ENCODE measurements around the gene ACTL7A. TPM values are rescaled to one million over a fixed set of nuclear protein-coding genes. Genes with fewer than 3 reads are reported as not detected.
"Not testable (repeated sequence)": the region's sequence is repeated elsewhere in the genome, so short reads cannot be mapped to it uniquely, and the experiment has no call there.

ACTL7A gene
- polyA plus RNA-seq, 12 donors: not detected

DNA sequence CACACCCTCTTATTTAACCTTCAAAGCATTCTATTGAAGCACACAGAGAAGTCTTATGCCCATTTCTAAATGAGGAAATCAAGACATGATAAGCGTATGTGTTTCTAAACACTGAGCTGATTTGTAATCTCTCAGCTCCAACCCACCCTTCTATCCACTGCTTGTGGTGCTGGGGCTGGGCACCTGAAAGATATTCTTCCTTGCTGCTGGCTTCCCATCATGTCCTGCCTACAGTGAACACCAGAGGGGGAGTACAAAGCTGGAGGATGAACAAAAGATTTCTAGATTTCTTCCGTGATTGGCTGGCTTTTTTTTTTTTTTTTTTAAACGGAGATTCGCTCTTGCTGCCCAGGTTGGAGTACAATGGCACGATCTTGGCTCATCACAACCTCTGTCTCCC, 14.4 kb downstream of the ACTL7A start:
- DNase-seq: no peak

DNA sequence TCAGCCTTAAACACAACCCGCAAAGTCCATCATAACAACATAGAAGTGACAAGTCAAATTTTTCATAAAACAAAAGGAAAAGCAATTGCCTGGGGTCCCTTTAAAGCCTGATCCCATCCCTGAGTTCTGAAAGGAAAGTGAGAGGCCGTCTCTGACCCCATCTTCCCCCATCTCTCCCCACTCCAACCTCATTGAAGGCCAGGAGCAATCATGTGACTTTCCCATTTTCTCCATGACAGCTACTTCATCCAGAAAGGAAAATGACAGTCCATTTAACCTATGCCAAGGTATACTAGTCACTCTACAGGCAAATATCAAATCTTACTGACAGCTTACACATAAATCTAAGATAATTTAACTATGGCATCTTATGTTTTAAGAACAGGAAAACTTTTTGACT, 15.5 kb downstream of the ACTL7A start:
- DNase-seq: no peak

DNA sequence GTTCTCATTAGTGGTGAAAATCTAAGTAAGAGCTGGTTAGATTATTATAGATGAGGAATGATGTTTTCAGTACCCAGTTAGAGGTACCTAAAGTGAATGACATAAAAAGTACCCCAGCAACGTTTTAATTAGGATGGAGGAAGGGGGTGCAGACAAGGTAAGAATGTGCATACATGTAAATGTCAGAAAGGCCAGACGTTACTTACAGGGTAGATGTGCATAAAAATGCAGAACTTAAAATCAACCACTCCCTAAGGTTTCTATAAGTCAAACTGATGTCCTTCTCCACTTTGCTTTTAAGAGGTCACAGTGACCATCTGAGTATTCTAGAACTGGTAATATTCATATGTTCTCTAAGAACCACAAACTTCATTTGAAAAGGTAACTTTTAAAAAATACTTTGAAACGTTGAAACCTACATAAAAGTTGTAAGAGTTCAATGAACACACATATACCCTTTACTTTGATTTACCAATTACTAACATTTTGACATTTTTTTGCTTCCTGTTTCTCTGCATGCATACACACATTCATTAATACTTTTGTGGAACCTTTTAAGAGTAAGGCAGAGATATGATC, 18.8 kb downstream of the ACTL7A start:
- no peak for DNase-seq

DNA sequence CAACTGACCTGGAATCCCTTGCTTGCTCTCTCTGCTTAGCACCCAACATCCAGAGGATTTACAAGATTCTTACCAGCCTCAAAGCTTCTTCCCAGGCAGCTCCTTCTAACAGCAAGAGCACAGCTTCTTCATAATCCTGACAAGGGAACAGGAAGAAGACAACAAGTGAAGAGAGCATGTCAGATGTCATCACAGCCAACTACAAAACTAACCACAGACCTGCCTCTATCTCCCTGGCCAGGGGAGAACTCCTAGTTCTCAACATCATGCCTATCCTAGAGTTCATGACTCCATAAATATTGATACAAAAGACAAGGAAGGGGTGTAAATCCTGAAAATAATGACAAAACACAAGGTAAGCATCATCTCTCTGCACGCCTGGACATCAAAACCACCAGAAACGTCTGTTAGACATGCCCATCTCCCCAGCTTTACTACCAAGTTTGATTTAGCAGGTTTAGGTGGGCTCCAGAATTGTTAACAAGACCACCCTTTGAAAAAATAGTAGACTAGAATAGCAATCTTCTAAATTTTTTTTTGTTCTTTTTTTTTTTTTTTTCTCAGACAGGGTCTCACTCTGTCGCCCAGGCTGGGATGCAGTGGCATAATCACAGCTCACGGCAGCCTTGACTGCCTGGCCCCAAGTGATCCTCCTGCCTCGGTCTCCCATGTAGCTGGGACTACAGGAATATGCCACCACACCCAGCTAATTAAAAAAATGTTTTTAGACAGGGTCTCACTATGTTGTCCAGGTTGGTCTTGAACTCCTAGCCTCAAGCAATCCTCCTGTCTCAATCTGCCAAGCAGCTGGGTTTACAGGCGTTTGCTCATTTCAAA, 20.2 kb downstream of the ACTL7A start:
- no peak for DNase-seq

DNA sequence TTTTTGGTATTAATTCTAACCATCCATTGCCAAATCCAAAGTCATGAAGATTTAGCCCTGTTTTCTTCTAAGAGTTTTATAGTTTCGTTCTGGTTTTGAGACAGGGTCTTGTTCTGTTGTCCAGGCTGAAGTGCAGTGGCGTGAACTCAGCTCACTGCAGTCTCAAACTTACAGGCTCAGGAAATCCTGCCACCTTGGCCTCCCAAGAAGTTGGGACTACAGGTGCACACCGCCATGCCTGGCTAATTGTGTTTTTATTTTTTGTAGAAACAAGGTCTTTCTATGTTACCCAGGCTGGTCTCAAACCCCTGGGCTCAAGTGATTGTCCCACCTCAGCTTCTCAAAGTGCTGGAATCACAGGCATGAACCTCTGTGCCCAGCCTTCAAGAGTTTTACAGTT, 21.0 kb downstream of the ACTL7A start:
- no peak for DNase-seq

DNA sequence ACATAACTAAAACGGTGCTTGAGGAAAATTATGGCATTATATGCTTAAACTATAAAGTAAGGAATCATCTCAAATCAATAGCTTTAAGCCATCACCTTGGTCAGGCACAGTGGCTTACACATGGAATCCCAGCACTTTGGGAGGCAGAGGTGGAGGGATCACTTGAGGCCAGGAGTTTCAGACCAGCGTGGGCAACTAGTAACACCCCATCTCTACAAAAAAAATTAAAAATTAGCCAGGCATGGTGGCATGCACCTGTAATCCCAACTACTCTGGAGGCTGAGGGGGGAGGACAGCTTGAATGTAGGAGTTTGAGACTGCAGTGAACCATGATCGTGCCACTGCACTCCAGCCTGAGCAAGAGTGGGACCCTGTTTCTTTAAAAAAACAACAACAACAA, 22.6 kb downstream of the ACTL7A start:
- no peak for DNase-seq

DNA sequence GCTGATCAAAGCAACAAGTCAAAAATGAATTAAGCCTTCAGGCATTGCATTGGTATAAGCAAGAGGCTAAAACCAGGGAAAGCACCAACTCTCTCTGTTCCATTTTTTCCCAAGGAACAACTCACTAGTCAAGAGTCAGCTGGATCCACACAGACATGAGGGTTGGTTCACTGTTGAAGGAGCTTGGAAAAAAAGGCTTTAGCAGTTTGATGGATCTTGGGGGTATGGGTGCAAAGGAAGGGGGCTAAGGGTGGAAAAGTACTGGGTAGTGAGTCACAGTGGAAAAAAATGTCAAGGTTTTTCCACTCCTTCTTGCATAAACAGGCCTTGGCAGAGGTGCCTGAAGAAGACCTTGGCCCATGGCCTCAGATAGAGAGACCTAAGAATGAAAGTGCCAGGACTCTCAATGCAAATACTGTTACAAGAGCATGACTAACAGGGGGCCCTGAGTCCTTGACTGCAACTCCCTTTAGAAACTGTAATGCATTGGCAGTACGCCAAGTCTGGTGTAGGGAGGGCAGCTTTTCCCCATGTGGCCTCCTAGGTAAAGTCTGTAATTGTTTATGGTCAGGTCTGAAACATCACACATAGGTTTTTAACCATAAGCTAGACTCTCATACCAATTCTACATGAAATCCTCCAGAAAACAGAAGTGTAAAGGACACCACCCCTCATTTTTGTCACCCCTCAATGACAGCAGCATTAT, 23.7 kb downstream of the ACTL7A start:
- peak; percentile 2 for DNase-seq

DNA sequence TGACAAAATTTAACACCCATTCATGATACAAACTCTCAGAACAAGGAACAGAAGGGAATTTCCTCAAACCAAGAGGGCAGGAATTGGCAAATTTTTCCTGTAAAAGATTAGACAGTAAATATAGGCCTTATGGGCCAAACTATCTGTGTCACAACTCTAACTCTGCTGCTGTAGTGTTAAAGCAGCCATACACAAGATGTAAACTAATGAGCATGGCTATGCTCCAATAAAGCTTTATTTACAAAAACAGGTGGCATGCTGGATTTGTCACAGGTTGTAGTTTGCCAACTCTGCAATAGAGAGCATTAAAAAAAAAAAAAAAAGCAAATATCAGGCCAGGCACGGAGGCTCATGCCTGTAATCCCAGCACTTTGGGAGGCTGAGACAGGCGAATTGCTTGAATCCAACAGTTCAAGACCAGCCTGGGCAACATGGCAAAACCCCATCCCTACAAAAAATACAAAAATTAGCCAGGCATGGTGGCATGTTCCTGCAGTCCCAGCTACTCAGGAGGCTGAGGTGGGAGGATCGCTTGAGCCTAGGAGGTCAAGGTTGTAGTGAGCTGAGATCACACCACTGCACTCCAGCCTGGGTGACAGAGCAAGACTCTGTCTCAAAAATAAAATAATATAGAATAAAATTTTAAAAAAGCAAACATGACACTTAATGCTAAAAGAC, 24.7 kb downstream of the ACTL7A start:
- DNase-seq: not testable (repeated sequence)

DNA sequence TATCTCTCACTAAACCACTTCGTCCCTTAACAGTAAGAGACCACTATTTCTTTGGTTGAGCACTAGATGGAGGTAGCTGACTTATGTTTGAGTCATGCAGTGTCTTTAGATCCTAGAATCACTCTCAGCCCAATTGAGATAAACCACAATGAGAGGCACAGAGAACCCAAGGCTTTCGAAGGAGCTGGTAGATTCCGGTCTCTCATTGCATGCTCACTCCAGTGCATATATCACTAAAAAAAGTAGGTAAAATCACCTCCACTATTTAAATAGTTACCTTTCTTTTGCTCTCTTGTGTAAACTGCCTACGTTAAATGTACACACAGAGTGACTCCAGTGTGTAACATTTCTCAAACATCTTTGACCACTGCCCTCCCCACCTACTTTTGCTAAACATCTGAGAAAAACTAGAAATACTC, 27.6 kb downstream of the ACTL7A start:
- no peak for DNase-seq

DNA sequence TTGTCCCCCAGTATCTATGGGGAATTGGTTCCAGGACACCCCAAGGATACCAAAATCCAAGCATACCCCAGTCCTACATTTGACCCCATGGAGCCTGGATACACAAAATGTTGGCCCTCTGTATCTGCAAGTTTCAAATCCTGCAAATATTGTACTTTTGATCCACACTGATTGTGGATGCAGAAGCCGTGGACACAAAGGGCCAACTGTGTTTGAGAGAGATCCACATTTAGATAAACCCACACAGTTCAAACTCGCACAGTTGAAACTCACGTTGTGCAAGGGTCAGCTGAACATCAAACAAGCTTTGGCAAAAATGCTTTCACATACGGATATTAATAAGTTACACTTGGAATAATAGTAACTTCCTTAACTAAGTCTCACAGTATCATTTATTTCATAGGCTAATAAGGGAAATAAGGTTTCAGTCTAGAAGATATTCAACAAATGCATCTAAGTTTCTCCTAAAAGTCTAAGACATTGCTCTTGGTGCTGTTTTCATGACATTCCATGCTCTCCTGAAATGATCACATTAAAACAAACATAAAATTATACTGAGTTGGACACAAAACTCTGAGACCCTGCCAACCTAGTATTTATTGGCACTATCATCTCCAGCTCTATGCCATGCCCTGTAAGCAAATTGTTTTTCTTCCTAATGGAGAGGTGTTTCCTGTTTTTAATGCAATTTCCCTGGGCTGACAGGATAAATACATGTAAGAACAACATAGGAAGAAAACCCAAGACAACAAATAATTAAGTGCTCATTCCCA, 32.3 kb downstream of the ACTL7A start:
- no peak for DNase-seq

DNA sequence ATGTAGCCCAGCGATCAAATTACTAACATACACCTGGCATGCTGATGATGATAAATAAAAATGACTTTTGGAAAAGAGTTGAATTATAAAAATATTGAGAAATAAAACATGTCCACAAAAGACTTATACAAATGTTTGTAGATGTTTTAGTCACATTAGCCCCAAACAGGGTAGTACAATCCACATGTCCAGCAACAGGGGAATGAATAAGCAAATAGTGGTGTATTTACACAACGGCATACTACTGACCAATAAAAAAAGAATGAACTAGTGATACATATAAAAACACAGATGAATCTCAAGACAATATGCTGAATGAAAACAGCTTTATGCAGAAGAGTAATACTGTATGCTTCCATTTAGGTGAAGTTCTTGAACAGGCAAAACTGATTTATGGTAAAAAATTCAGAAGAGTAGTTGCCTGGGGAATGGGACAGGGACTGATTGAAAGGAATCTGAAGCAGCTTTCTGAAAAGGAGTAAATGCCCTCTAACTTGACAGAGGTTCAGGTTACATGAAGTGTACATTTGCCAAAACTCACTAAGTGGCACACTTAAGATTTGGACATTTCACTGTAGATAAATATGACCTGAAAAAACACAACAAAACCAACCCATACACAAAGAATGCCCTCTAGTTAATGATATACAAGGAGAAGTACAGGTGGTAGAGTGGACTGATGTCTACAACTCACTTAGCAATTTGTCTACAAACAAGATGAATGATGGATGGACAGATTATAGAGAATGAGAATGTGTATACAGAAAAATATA, 35.4 kb downstream of the ACTL7A start:
- DNase-seq: no peak

DNA sequence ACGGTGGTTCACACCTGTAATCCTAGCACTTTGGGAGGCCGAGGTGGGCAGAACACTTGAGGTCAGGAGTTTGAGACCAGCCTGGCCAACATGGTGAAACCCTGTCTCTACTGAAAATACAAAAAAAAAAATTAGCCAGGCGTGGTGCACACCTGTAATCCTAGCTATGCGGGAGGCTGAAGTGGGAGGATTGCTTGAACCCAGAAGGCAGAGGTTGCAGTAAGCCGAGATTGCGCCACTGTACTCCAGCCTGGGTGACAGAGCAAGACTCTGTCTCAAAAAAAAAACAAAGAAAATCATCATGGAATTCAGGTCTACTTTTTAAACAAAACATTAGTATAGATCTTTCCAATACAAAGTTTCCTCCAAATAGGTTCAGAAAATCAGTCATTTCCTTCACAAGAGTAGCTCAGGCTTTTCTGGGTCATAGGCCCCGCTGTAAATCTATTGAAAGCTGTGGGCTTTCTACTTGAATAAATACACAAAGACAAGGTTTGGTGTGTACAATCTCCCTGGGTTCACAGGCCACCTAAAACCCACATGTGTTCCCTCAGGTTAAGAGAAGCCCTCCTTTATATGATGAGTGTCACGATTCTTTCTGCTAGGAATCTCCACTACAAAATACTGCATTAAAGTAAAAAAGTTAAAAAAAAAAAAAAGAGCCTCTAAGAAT, 37.1 kb downstream of the ACTL7A start:
- not testable (repeated sequence) for DNase-seq

DNA sequence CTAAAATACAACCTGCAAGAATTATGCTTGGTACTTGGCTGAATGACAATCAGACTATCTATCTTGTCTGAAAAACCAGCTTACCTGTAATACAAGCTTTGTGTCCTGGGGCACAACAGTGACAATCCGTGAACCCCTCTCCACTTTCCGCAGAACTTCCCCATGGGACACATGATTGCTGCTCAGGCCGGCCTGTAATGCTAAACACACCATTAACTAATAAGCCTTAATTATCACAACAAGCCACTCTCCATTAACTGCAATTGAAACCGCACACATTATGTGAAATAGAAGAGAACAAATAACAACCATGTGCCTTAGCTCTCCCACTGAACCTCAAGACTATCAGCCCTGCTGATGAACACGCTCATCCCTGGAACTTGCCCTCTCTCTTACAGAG, 38.1 kb downstream of the ACTL7A start:
- DNase-seq: no peak

DNA sequence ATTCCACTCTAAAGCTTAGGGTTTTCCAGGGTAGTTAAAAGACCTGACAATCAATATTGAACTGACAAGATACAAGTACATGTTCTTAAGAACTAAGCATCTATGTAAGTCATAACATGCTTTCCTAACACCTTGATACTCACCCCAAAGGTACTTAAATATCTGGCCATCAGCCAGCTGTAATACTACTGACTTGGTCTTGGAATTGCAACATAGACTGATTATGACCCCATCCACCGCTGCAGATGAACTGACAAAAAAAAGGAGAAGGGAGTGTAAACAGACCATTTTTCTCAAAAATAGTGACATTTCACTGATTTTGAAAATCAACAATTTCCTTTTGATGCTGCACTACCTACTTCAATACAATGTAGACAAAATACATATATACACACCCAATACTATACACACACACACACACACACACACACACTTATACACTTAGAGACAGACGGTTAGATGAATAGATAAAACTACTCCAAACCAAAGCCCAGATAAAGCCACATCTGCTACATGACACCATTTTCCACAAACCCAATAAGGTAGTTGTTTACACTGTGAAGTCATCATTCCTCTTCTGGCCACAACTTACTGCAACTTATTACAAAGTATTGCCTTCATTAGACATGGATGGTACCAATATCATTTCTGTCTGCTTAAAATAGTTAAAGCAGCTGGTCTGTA, 41.5 kb downstream of the ACTL7A start:
- no peak for DNase-seq

DNA sequence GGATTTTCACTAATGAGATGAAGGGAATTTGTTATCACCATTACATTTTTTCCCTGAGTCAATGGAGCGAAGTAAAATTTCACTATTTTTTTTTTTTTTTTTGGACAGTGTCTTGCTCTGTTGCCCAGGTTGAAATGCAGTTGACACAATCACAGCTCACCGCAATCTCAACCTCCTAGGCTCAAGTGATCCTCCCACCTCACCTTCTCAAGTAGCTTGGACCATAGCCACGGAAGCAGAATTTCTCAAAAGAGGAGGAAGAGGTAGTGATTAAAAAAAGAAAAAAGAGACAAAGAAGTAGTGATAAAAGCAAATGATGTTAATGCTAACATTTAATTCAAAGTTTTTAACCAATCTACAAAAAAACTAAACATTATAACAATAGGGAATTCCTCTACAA, 42.1 kb downstream of the ACTL7A start:
- DNase-seq: no peak

DNA sequence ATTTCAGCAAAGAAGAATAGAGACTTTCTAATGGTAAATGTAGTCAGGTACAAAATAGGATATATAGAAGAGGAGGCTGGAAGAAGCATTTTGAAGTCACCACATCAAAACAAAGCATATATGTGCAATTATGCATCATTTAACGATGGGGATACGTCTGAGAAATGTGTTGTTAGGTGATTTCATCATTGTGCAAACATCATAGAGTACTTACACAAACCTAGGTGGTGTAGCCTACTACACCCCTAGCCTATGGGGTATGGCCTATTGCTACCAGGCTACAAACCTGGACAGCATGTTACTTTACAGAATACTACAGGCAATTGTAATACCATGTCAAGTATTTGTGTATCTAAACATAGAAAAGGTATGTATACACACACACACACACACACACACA, 43.4 kb downstream of the ACTL7A start:
- DNase-seq: no peak

DNA sequence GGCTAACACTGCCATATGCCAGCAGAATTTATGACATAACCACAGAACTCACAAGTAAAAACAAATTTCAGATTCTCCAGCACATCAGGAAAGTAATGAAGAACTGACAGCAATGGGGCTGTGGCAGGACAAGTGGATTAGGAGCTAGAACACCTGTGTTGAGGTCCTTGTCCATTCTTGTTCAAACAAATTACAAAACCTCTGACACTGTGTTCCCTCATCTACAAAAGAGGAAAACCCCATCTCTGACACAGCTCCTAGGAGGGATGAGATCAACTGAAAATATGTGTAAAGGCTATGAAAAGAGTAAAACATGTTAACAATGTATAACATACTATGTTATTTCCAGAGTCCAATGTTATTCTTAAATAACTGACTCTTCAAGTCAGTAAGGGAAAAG, 48.3 kb downstream of the ACTL7A start:
- no peak for DNase-seq

DNA sequence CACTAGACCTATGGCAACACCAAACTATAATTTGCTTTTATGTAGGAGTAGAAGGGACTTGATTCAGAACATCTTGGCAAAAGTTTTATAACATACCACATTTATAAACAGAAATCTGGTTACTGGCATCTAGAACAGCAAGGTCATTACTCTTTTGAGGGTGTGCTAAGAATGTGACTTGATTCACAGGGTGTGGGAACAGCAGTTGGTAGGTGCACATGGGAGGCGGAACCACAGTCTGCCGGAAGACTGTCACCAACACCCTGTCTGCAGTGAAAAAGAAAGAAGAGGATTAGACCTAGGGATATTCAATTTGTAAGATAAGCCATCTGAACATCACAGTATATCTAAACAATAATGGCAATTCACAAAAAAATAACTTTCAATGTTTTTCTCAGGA, 48.8 kb downstream of the ACTL7A start:
- no peak for DNase-seq

DNA sequence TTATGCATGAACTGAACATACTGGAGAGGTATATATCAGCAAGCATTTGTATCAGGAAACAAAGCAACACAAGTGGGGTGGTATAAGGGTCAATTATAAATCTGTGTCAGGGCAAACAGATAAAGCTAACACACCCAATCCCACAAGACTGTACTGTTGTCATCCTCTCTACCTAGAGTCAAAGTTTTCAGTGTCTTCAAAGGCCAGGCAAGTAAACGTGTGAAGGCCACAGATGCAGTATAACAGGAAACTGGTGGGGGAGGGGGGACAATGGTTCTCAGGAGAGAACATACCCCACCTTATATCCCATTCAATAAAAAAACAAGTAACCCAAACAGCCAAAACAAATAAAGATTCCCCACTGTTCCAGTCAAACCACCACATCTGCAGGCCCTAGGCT, 49.8 kb downstream of the ACTL7A start:
- DNase-seq: no peak
